Neural cell (in vitro differentiated cells): Measurements from ENCODE around the gene BAIAP2L1. TPM values are rescaled to one million over a fixed set of nuclear protein-coding genes. Genes with fewer than 3 reads are reported as not detected.

Experiments
- H2AFZ ChIP-seq: fragments of 200-600, 300-800 bp; sonication (generic), shearing (Covaris generic); 2 replicates; pipeline ENCODE4 v1.6.0; 2014; ENCODE audit warnings: low read depth, mild to moderate bottlenecking, antibody characterized with exemption, low read length, moderate library complexity
- H3F3A ChIP-seq: fragments of 200-600 bp; shearing (Covaris generic); 2 replicates; pipeline ENCODE4 v1.6.1; 2016; ENCODE audit warnings: mild to moderate bottlenecking, moderate library complexity, mixed read lengths, antibody characterized with exemption, low read length; ENCODE audit not compliant: insufficient read depth, poor library complexity, severe bottlenecking
- H3K27ac ChIP-seq: fragments of 200-600, 300-800 bp; sonication (generic), shearing (Covaris generic); 2 replicates; pipeline ENCODE4 v1.5.1; 2014; ENCODE audit warnings: mild to moderate bottlenecking, low read length, moderate library complexity
- H3K27me3 ChIP-seq: fragments of 300-800, 200-600 bp; sonication (generic), shearing (Covaris generic); 2 replicates; pipeline ENCODE4 v1.6.0; 2014; ENCODE audit warnings: mild to moderate bottlenecking, low read depth, low read length, moderate library complexity; ENCODE audit not compliant: insufficient read depth
- H3K36me3 ChIP-seq: fragments of 300-800, 200-600 bp; sonication (generic), shearing (Covaris generic); 2 replicates; pipeline ENCODE4 v1.5.1; 2014; ENCODE audit warnings: mild to moderate bottlenecking, antibody characterized with exemption, low read length, moderate library complexity; ENCODE audit not compliant: insufficient read depth
- H3K4me2 ChIP-seq: fragments of 300-800, 200-600 bp; sonication (generic), shearing (Covaris generic); 2 replicates; pipeline ENCODE4 v1.6.0; 2014; ENCODE audit warnings: mild to moderate bottlenecking, low read length
- H3K4me3 ChIP-seq: fragments of 300-800, 200-600 bp; sonication (generic), shearing (Covaris generic); 2 replicates; pipeline ENCODE4 v1.5.1; 2014; ENCODE audit warnings: mild to moderate bottlenecking, low read length, moderate library complexity
- H3K79me2 ChIP-seq: fragments of 200-600 bp; shearing (Covaris generic); replicated peaks from 2 replicates; pipeline ENCODE4 v1.6.0; 2014; ENCODE audit warnings: mild to moderate bottlenecking, low read length, moderate library complexity; ENCODE audit not compliant: insufficient read depth
- H3K9ac ChIP-seq: fragments of 300-800, 200-600 bp; sonication (generic), shearing (Covaris generic); 2 replicates; pipeline ENCODE4 v1.6.1; 2016; ENCODE audit warnings: mild to moderate bottlenecking, low read length, mixed read lengths
- H3K9me2 ChIP-seq: fragments of 200-600 bp; shearing (Covaris generic); 2 replicates; pipeline ENCODE4 v1.6.1; 2016; ENCODE audit warnings: mild to moderate bottlenecking, low read length, mixed read lengths; ENCODE audit not compliant: insufficient read depth
- H3K9me3 ChIP-seq: fragments of 200-600, 300-800 bp; sonication (generic), shearing (Covaris generic); 2 replicates; pipeline ENCODE4 v1.6.1; 2016; ENCODE audit warnings: mild to moderate bottlenecking, mixed run types, low read length, moderate library complexity, mixed read lengths
- H4K20me1 ChIP-seq: fragments of 200-600 bp; shearing (Covaris generic); 2 replicates; pipeline ENCODE4 v1.6.1; 2016; ENCODE audit warnings: mild to moderate bottlenecking, mixed run types; ENCODE audit not compliant: insufficient read depth
- EP300 ChIP-seq: fragments of 450-650 bp; conservative IDR thresholded peaks from 2 replicates; pipeline ENCODE4 v1.6.1; 2014; ENCODE audit warnings: antibody characterized with exemption, mild to moderate bottlenecking, moderate library complexity; ENCODE audit not compliant: poor library complexity, severe bottlenecking
- EZH2 ChIP-seq: fragments of 200-600, 300-800 bp; shearing (Covaris generic), sonication (generic); IDR thresholded peaks from 2 replicates; pipeline ENCODE4 v1.6.1; 2014; ENCODE audit warnings: antibody characterized with exemption, low read length, borderline replicate concordance, mild to moderate bottlenecking; ENCODE audit not compliant: insufficient read depth, poor library complexity, severe bottlenecking
- MXI1 ChIP-seq: fragments of 450-650 bp; conservative IDR thresholded peaks from 2 replicates; pipeline ENCODE4 v1.6.1; 2014; ENCODE audit warnings: antibody characterized with exemption, mild to moderate bottlenecking; ENCODE audit not compliant: poor library complexity, severe bottlenecking
- POLR2AphosphoS5 ChIP-seq: IDR thresholded peaks from 2 replicates; pipeline ENCODE4 v1.6.1; 2012
- RAD21 ChIP-seq: fragments of 450-650 bp; conservative IDR thresholded peaks from 2 replicates; pipeline ENCODE4 v1.6.1; 2014; ENCODE audit warnings: antibody characterized with exemption, mild to moderate bottlenecking, moderate library complexity
- SMC3 ChIP-seq: fragments of 450-650 bp; conservative IDR thresholded peaks from 2 replicates; pipeline ENCODE4 v1.6.1; 2014; ENCODE audit warnings: antibody characterized with exemption, mild to moderate bottlenecking, moderate library complexity; ENCODE audit not compliant: poor library complexity
- TAF1 ChIP-seq: IDR thresholded peaks from 2 replicates; pipeline ENCODE4 v1.6.1; 2012; ENCODE audit warnings: low read depth
- polyA plus RNA-seq: library from polyadenylated mRNA; depleted of rRNA; stranded (reverse); fragments of >200 nt; gene quantifications from 2 replicates; pipeline ENCODE4 v1.2.3, GENCODE V29; 2014
- TF ChIP-seq, protein P1 (sequence below): fragments of 450-650 bp; IDR thresholded peaks from 2 replicates; pipeline ENCODE4 v1.5.1; 2014; ENCODE audit warnings: antibody characterized with exemption, mild to moderate bottlenecking, moderate library complexity; ENCODE audit not compliant: poor library complexity, severe bottlenecking
- TF ChIP-seq, protein P2 (sequence below): IDR thresholded peaks from 2 replicates; pipeline ENCODE4 v1.6.1; 2012; ENCODE audit warnings: borderline replicate concordance

BAIAP2L1 gene
- polyA plus RNA-seq, 1 donor from 2014 or later: not detected

DNA sequence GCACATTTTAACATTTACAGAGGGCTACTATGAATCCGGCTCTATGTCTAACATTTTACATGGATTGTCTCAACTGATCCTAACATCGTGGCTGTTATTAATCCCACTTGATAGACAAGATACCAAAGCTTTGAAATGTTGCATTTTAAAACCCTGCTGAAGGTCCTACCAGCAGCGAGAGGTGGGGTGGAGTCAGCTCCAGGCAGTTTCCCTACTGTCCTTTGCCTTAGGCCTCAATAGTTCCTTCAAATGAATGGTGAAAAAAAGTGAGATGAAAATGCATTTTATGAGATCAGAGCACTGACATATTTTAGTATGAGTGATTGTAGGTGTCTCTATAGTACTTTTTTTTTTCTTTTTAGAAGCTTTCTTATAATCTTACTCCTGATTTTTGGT, 26.6 kb downstream of the BAIAP2L1 start:
- no peaks in the 10 kb centered on the region for H4K20me1 ChIP-seq
- H3K9ac ChIP-seq: no peak overlapping the region
- no peaks in the 10 kb centered on the region for H3K27me3 ChIP-seq
- H3K4me2 ChIP-seq: no peak overlapping the region
- H3K36me3 ChIP-seq: no peaks in the 10 kb centered on the region
- TF ChIP-seq EZH2: no peak
- no peak for TF ChIP-seq TAF1
- TF ChIP-seq SMC3: no peak
- TF ChIP-seq POLR2AphosphoS5: no peak
- TF ChIP-seq MXI1: no peak
- TF ChIP-seq RAD21: no peak
- TF ChIP-seq, protein P1, sequence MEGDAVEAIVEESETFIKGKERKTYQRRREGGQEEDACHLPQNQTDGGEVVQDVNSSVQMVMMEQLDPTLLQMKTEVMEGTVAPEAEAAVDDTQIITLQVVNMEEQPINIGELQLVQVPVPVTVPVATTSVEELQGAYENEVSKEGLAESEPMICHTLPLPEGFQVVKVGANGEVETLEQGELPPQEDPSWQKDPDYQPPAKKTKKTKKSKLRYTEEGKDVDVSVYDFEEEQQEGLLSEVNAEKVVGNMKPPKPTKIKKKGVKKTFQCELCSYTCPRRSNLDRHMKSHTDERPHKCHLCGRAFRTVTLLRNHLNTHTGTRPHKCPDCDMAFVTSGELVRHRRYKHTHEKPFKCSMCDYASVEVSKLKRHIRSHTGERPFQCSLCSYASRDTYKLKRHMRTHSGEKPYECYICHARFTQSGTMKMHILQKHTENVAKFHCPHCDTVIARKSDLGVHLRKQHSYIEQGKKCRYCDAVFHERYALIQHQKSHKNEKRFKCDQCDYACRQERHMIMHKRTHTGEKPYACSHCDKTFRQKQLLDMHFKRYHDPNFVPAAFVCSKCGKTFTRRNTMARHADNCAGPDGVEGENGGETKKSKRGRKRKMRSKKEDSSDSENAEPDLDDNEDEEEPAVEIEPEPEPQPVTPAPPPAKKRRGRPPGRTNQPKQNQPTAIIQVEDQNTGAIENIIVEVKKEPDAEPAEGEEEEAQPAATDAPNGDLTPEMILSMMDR: no peak
- TF ChIP-seq, protein P2, sequence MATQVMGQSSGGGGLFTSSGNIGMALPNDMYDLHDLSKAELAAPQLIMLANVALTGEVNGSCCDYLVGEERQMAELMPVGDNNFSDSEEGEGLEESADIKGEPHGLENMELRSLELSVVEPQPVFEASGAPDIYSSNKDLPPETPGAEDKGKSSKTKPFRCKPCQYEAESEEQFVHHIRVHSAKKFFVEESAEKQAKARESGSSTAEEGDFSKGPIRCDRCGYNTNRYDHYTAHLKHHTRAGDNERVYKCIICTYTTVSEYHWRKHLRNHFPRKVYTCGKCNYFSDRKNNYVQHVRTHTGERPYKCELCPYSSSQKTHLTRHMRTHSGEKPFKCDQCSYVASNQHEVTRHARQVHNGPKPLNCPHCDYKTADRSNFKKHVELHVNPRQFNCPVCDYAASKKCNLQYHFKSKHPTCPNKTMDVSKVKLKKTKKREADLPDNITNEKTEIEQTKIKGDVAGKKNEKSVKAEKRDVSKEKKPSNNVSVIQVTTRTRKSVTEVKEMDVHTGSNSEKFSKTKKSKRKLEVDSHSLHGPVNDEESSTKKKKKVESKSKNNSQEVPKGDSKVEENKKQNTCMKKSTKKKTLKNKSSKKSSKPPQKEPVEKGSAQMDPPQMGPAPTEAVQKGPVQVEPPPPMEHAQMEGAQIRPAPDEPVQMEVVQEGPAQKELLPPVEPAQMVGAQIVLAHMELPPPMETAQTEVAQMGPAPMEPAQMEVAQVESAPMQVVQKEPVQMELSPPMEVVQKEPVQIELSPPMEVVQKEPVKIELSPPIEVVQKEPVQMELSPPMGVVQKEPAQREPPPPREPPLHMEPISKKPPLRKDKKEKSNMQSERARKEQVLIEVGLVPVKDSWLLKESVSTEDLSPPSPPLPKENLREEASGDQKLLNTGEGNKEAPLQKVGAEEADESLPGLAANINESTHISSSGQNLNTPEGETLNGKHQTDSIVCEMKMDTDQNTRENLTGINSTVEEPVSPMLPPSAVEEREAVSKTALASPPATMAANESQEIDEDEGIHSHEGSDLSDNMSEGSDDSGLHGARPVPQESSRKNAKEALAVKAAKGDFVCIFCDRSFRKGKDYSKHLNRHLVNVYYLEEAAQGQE: no peak
- TF ChIP-seq EP300: no peak
- no peak overlapping the region for H2AFZ ChIP-seq
- H3K4me3 ChIP-seq: no peak overlapping the region
- H3F3A ChIP-seq: no peaks in the 10 kb centered on the region
- no peaks in the 10 kb centered on the region for H3K79me2 ChIP-seq
- no peaks in the 10 kb centered on the region for H3K9me3 ChIP-seq
- no peak overlapping the region for H3K27ac ChIP-seq
- no peaks in the 10 kb centered on the region for H3K9me2 ChIP-seq

DNA sequence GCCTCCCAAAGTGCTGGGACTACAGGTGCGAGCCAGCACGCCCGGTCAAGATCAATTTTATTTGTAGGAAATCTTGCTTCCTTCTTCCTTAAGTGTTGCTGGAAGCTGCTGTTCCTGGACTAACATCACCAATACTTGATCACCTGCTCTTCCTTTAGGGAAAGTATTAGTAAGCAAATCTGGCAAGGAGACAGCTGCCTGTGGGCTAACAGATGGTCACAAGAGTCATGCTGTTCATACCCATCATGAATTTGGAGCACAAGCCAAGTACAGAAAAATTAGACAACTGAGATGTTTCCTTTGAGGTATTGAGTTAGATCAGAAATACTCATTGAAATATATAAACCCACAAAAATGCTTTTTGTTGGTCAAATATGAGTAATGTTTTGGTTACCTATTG, 27.9 kb downstream of the BAIAP2L1 start:
- no peak overlapping the region for H3K27ac ChIP-seq
- H3K9ac ChIP-seq: no peak overlapping the region
- H3K27me3 ChIP-seq: no peaks in the 10 kb centered on the region
- H4K20me1 ChIP-seq: no peaks in the 10 kb centered on the region
- no peak overlapping the region for H2AFZ ChIP-seq
- H3K79me2 ChIP-seq: no peaks in the 10 kb centered on the region
- no peaks in the 10 kb centered on the region for H3K9me3 ChIP-seq
- H3F3A ChIP-seq: no peaks in the 10 kb centered on the region
- no peaks in the 10 kb centered on the region for H3K36me3 ChIP-seq
- H3K9me2 ChIP-seq: no peaks in the 10 kb centered on the region
- TF ChIP-seq EZH2: no peak
- TF ChIP-seq, protein P2: no peak
- no peak for TF ChIP-seq EP300
- TF ChIP-seq TAF1: no peak
- TF ChIP-seq, protein P1: no peak
- TF ChIP-seq POLR2AphosphoS5: no peak
- TF ChIP-seq RAD21: no peak
- no peak overlapping the region for H3K4me3 ChIP-seq
- H3K4me2 ChIP-seq: no peak overlapping the region
